Activated CD4-positive, alpha-beta memory T cell treated with anti-CD3 and anti-CD28 coated beads for 36 hours (primary cell): ENCODE measurements around the gene CAMTA1. TPM values are rescaled to one million over a fixed set of nuclear protein-coding genes. Genes with fewer than 3 reads are reported as not detected.
"Not testable (repeated sequence)": the region's sequence is repeated elsewhere in the genome, so short reads cannot be mapped to it uniquely, and the experiment has no call there.

Experiments used
- CTCF ChIA-PET: fragments of 350-600 bp; sonication (Branson Sonifier 250); formaldehyde crosslinking; loops from one replicate; lab custom pipeline; 2021; ENCODE audit warnings: antibody characterized with exemption, inconsistent platforms; lab: Charles Lee
- POLR2A ChIA-PET: fragments of 350-600 bp; sonication (Branson Sonifier 250); formaldehyde crosslinking; loops from one replicate; lab custom pipeline; 2021; ENCODE audit warnings: antibody characterized with exemption; lab: Charles Lee
- DNase-seq: peaks from one replicate; pipeline ENCODE4 v3.0.0-alpha.2; 2020
- H3K27ac Mint-ChIP-seq: one replicate; pipeline ENCODE4 v1.8.0; 2021; ENCODE audit warnings: mixed read lengths
- H3K27me3 Mint-ChIP-seq: one replicate; pipeline ENCODE4 v1.8.0; 2021; ENCODE audit warnings: mixed read lengths
- H3K36me3 Mint-ChIP-seq: one replicate; pipeline ENCODE4 v1.8.0; 2021; ENCODE audit warnings: mixed read lengths
- H3K4me1 Mint-ChIP-seq: one replicate; pipeline ENCODE4 v1.8.0; 2021; ENCODE audit warnings: low read depth, mixed read lengths
- H3K4me3 Mint-ChIP-seq: one replicate; pipeline ENCODE4 v1.8.0; 2021; ENCODE audit warnings: mild to moderate bottlenecking, mixed read lengths
- H3K9me3 Mint-ChIP-seq: one replicate; pipeline ENCODE4 v1.8.0; 2021; ENCODE audit warnings: mixed read lengths
- intact Hi-C: fragments of 100-400 bp; cut with micrococcal nuclease; formaldehyde crosslinking; loops from one replicate; pipeline ENCODE4 v1.15.1; 2023
- total RNA-seq, 2 experiments: library from RNA; stranded (reverse); gene quantifications; one replicate each; pipeline ENCODE4 v1.2.3, GENCODE V29; 2021

Gene CAMTA1
- total RNA-seq, 2 experiments from 2014 or later = 64.7 to 68.9 TPM

DNA sequence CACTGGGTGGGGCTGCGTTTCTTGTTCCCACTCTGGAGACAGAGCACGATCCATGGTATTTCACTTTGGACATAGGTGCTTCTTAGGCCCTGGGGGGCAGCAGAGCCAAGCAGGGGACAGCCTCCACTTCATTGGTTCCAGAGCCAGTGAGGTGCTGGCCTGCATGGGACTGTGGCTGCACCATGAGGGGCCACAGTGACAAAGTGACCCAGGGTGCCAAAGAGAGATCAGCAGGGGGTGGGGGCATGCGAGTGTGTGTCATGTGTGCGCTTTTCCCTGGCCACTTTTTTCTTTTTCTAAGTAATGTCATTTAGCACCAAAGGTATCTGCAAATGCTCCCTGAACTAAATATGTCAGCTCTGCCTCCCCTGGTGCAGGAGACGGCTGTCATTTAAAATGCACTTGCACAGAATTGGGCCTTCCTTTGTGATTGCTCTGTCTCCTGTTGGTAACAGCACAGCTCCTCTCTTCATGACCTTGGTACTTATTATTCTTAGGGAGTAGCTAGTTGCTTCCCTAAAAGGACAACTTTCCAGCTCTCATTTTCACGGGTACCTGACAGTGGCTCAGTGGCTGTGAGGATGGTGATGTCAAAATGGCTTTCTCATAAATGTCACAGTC lies 910.4 kb downstream of the CAMTA1 start:
- POLR2A ChIA-PET = no interaction called here
- intact Hi-C loops = no loop called here

DNA sequence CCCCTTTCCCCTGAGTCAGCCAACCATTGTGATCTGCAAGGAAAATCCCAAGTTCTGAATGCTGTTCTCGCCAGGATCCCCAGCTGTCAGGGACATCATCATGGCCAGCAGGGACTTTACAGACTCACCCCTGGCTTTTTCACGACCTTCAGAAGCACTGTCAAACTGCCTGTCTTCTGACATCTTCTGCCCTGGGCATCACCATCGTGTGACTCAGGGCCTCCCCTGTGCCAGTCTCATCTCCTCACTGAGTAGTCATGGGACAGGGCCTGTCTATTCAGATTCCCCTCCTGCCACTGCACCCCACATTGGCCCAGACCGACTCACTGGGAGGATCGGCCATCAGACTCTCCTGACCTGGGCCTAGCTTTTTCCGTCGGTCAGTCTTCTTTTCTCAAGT lies 913.4 kb downstream of the CAMTA1 start:
- Mint-ChIP-seq H3K27ac (no peak overlapping the region), H3K9me3 (peaks cover 4% of the 10 kb centered on the region), H3K4me1 (peaks cover 4% of the 10 kb centered on the region), H3K27me3 (peaks cover 8% of the 10 kb centered on the region), H3K36me3 (no peaks in the 10 kb centered on the region), H3K4me3 (no peak overlapping the region)
- intact Hi-C loops = no loop called here
- no peak for DNase-seq
- POLR2A ChIA-PET = no interaction called here
- CTCF ChIA-PET = interaction anchor here (1.9 kb wide), 1 partner anchor 54 kb away, joined by 8 read pairs; no protein-coding TSS in a partner anchor

More for the DNA sequence above, 910.4 kb downstream of the CAMTA1 start:
- H3K4me3 Mint-ChIP-seq = no peak overlapping the region
- no peak overlapping the region for H3K27ac Mint-ChIP-seq
- peaks cover 4% of the 10 kb centered on the region for H3K4me1 Mint-ChIP-seq
- peaks cover 15% of the 10 kb centered on the region for H3K9me3 Mint-ChIP-seq
- CTCF ChIA-PET = interaction anchor here (1.8 kb wide), 2 partner anchors 26 to 57 kb away, joined by 5 to 10 read pairs; no protein-coding TSS in a partner anchor
- H3K36me3 Mint-ChIP-seq = no peaks in the 10 kb centered on the region
- no peak for DNase-seq
- H3K27me3 Mint-ChIP-seq = peaks cover 3% of the 10 kb centered on the region

DNA sequence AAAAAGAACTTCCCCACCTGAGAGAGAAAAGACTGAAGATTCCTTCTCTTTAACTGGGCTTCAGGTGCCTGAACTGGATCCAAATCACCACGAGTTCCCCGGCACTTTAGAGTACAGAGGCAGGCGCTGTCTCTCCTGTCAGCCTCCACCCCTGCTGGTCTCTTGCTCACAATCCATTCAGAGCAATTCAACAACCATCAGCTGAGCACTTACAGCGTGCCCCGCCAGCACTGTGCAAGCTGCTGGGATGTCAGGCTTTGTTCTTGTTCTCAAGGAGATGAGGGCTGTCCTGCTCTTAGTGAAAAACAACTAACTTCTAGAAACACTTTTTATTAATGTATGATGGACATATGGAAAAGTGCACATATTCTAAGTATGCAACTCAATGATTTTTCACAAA lies 917.1 kb downstream of the CAMTA1 start:
- Mint-ChIP-seq H3K4me1 (peaks cover 13% of the 10 kb centered on the region), H3K9me3 (no peaks in the 10 kb centered on the region), H3K4me3 (no peak overlapping the region), H3K27me3 (peaks cover 28% of the 10 kb centered on the region), H3K36me3 (no peaks in the 10 kb centered on the region), H3K27ac (no peak overlapping the region)
- intact Hi-C loops = no loop called here
- ChIA-PET POLR2A (no interaction called here), CTCF (interaction anchor here (1.3 to 4.2 kb wide), 3 partner anchors 33 to 50 kb away, joined by 5 to 13 read pairs (median 6); no protein-coding TSS in a partner anchor)
- no peak for DNase-seq

DNA sequence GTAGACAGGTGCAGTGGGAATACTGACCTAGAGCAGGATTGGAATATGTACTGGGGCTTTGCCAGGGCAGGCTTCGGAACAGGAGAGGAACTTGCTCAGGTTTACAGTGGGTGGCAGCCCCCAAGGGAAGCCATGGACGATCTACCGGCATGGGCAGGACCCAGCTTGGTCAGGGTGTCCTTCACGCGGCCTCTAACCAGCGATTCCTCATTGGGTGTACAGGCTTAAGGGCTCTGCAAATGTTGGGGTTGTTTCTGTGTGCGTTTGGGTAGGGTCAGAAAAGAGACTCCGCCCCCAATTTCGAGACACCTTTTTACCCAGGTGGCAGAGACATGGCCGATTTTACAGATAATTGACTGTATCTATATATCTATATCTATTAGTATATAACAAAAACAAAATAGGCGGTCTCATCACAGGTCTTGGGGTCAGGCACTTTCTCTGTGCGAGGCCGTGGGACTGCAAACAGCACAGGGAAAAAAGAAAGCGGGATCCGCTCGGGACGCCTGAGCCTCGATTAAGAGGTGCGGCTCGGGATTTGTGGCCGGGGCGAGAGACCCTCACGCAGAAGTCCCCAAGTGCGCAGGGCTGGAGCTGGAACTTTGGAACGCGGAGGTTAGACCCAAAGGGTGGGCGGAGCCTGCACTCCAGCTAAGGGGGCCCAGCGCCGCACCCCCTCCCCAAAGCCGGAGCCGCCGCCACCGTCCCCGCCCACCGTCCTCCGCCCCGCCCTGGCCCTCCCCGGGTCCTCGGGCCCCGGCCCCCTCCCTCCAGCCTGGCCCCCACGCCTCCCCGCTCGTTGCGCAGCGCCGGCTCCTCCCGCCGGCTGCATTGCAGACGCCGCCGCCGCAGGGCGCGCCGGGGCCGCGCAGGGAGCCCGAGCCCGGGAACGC lies 918.3 kb downstream of the CAMTA1 start:
- DNase-seq = peak; percentile 18
- POLR2A ChIA-PET = no interaction called here
- peak overlapping the region; percentile 53 for H3K4me3 Mint-ChIP-seq
- CTCF ChIA-PET = interaction anchor here (1.2 to 4.2 kb wide), 6 partner anchors 32 to 52 kb away, joined by 3 to 13 read pairs (median 6); no protein-coding TSS in a partner anchor
- peaks cover 13% of the 10 kb centered on the region for H3K4me1 Mint-ChIP-seq
- peaks cover 33% of the 10 kb centered on the region for H3K27me3 Mint-ChIP-seq
- no peaks in the 10 kb centered on the region for H3K9me3 Mint-ChIP-seq
- H3K27ac Mint-ChIP-seq = no peak overlapping the region
- intact Hi-C loops = no loop called here
- H3K36me3 Mint-ChIP-seq = no peaks in the 10 kb centered on the region

DNA sequence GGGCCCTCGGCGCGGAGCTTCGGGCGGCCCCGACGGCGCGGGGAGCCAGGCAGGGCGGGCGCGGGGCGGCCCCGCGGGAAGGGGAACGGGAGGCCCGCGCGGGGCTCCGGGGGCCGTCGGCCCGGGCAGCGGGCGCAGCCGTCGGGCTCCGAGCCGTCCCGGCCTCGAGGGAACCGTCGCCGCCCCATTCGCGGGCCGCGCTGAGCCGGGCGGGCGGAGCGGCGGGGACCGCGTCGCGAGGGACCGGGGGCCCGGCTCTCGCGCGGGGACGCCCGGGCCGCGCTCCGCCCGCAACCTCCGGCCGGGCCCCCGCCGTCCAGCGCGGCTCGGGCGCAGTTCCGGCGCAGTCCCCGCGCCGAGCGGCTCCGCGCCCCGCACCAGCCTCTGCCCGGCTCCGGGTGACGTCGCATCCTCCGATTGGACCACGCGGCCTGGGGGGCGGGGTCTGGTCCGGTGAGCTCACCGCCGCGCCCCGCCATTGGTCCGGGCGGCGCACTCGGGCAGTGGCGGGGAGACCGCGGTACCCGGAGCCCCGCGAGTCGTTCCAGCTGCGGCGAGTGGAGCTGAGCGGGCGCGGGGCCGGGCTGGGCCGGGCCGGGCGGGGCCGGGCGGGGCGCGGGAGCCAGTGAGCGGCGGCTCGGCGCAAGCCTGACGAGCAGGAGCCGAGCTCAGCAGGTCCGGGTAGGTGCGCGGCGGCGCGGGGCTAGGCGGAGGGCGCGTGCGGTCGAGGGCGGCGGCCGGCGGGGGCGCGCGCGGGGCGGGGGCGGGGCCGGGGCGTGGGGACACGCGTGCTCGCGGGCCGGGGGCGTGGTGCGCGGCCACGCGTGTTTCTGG lies 919.2 kb downstream of the CAMTA1 start:
- Mint-ChIP-seq H3K4me1 (peaks cover 9% of the 10 kb centered on the region), H3K4me3 (peak overlapping the region; percentile 56), H3K36me3 (no peaks in the 10 kb centered on the region), H3K27me3 (peaks cover 37% of the 10 kb centered on the region), H3K27ac (no peak overlapping the region), H3K9me3 (no peaks in the 10 kb centered on the region)
- DNase-seq = peak; percentile 94
- intact Hi-C loops = no loop called here
- ChIA-PET POLR2A (no interaction called here), CTCF (interaction anchor here (1.0 to 4.2 kb wide), 5 partner anchors 33 to 196 kb away, joined by 3 to 13 read pairs (median 4); no protein-coding TSS in a partner anchor)

DNA sequence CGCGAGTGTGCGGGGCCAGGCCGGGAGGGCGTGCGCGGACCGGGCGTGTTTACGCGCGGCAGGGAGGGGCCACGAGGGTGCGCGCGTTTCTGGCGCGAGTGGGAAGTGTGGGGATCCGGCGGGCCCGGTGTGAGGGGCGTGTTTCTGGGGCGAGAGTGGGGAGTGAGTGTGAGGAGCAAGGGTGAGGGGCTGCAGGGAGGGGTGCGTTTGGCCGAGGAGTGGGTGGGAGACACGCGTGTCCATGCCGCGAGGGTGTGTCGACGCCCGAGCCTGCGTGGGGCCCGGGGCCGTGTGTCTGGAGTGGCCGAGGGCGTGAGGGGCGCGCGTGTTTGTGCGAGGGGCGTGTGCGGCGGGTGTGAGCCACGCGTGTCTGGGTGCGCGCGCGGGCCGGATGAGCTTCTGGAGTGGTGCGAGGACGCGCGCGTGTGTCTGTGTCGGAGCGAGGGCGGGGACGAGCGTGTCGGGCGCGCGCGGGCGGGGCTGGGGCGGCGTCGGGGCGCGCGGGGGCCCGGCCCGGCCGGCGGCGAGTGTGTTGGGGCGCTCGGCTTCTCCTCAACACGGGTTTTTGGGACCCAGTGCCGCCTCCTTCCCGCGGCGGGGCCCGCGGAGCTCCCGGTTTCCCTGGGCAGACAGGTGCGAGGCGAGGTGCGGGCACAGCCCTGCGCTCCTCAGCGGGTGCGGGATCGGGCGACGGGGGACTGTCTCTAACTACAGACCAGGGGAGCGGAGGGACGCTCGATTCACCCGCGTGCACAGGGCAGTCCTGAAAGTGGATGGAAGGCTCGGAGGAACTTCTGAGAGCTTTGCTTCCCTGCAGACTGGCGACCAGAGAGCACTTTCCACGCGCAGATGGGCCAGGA lies 920.0 kb downstream of the CAMTA1 start:
- no peak overlapping the region for H3K27ac Mint-ChIP-seq
- H3K27me3 Mint-ChIP-seq = peaks cover 40% of the 10 kb centered on the region
- no peaks in the 10 kb centered on the region for H3K9me3 Mint-ChIP-seq
- CTCF ChIA-PET = interaction anchor here (1.0 to 4.2 kb wide), 5 partner anchors 34 to 195 kb away, joined by 3 to 13 read pairs (median 4); no protein-coding TSS in a partner anchor
- DNase-seq = peak; percentile 20
- H3K36me3 Mint-ChIP-seq = no peaks in the 10 kb centered on the region
- POLR2A ChIA-PET = no interaction called here
- peaks cover 9% of the 10 kb centered on the region for H3K4me1 Mint-ChIP-seq
- intact Hi-C loops = no loop called here
- H3K4me3 Mint-ChIP-seq = peak overlapping the region; percentile 56

DNA sequence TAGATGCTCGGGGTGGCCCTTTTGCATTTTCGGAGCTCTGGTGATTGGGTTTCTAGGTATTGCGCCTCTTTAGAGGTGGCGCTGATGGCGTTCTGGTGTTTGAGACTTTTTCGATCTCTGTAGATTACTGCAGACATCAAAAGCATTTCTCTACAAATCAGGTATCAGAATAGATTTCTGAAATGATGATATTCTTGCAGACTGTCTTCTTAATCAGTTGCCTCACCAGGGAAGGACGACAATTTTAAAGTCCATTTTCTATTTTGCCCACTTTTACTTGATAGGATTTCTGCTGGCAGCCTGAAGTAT lies 920.6 kb downstream of the CAMTA1 start:
- DNase-seq = no peak
- POLR2A ChIA-PET = no interaction called here
- Mint-ChIP-seq H3K9me3 (no peaks in the 10 kb centered on the region), H3K4me1 (peaks cover 9% of the 10 kb centered on the region), H3K36me3 (no peaks in the 10 kb centered on the region), H3K27ac (no peak overlapping the region), H3K4me3 (peak overlapping the region; percentile 38), H3K27me3 (peaks cover 40% of the 10 kb centered on the region)
- intact Hi-C loops = no loop called here
- CTCF ChIA-PET = no interaction called here

DNA sequence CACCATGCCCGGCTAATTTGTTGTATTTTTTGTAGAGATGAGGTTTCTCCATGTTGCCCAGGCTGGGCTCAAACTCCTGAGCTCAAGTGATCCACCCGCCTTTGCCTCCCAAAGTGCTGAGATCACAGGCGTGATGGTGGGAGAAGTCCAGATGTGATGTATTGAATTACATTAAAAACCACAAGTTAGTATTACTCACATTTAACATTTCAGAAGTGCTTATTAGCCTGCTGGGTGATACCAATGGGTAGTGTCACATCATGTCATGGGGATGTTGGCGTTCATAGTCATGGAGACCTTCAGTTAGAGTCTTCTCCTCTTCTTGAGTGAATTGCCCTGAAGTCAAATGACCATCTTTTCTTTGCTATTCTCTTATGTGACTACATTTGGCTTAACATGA lies 922.3 kb downstream of the CAMTA1 start:
- Mint-ChIP-seq H3K27me3 (peaks cover 40% of the 10 kb centered on the region), H3K36me3 (no peaks in the 10 kb centered on the region), H3K4me1 (peaks cover 9% of the 10 kb centered on the region), H3K9me3 (no peaks in the 10 kb centered on the region), H3K27ac (no peak overlapping the region), H3K4me3 (no peak overlapping the region)
- intact Hi-C loops = no loop called here
- POLR2A ChIA-PET = interaction anchor here (0.6 kb wide), 1 partner anchor 915 kb away, joined by 3 read pairs; no protein-coding TSS in a partner anchor
- CTCF ChIA-PET = interaction anchor here (0.9 to 1.6 kb wide), 2 partner anchors 45 to 50 kb away, joined by 3 to 7 read pairs; no protein-coding TSS in a partner anchor
- DNase-seq = no peak

DNA sequence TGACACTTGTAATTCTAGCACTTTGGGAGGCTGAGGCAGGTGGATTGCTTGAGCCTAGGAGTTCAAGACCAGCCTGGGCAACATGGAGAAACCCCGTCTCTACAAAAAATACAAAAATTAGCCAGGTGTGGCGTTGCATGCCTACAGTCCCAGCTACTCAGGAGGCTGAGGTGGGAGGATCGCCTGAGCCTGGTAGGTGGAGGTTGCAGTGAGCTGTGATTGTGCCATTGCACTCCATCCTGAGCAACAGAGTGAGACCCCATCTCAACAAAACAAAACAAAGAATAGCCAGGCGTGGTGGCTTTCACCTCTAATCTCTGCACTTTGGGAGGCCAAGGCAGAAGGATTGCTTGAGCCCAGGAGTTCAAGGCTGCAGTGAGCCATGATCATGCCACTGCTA lies 922.8 kb downstream of the CAMTA1 start:
- DNase-seq, POLR2A ChIA-PET, H3K4me1 Mint-ChIP-seq, H3K27ac Mint-ChIP-seq, intact Hi-C loops, H3K4me3 Mint-ChIP-seq, H3K36me3 Mint-ChIP-seq, H3K9me3 Mint-ChIP-seq: not testable (repeated sequence)
- H3K27me3 Mint-ChIP-seq = peaks cover 39% of the 10 kb centered on the region
- CTCF ChIA-PET = interaction anchor here (1.6 kb wide), 1 partner anchor 44 kb away, joined by 7 read pairs; no protein-coding TSS in a partner anchor

DNA sequence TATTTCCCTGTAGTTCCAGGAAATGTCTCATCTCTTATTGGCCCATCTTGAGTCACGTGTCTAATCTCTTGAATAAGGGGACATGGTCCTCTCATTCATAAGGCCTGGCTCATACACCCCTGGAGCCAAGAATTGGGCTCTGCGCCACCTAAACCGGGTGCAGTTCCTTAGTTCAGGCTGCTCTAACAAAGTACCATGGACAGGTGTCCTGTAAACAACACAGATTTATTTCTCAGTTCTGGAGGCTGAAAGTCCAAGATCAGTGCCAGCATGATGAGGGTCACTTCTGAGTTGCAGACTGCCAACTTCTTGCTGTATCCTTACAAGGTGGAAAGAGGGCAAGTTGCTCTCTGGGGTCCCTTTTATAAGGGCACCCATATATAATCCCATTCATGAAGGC lies 925.6 kb downstream of the CAMTA1 start:
- H3K9me3 Mint-ChIP-seq = no peaks in the 10 kb centered on the region
- peaks cover 32% of the 10 kb centered on the region for H3K27me3 Mint-ChIP-seq
- peaks cover 3% of the 10 kb centered on the region for H3K4me1 Mint-ChIP-seq
- ChIA-PET POLR2A (no interaction called here), CTCF (interaction anchor here (1.5 to 2.6 kb wide), 2 partner anchors 42 kb away, joined by 6 to 11 read pairs; no protein-coding TSS in a partner anchor)
- H3K36me3 Mint-ChIP-seq = no peaks in the 10 kb centered on the region
- no peak for DNase-seq
- no peak overlapping the region for H3K4me3 Mint-ChIP-seq
- intact Hi-C loops = no loop called here
- no peak overlapping the region for H3K27ac Mint-ChIP-seq
